ENCODE measurements around the gene CDKN2D.

GRCh38 chr19:10521461-10522171, 47.2 kb downstream of the CDKN2D start:
- TF ChIP-seq CTCF (IDR thresholded peaks at IDR 0.05) (no peak), POLR2A (IDR thresholded peaks at IDR 0.05; ENCODE audit: low read depth) (no peak)
